Measurements from ENCODE around the gene RMRP. TPM values are rescaled to one million over a fixed set of nuclear protein-coding genes. Genes with fewer than 3 reads are reported as not detected.
A peak's percentile ranks its signal among the peaks of the same experiment; 100 is the strongest.

Gene RMRP
- polyA plus RNA-seq, 1 donor (not counting 4 experiments of a cell fraction or from before 2014, with no cell fraction given): 21.6 TPM

DNA sequence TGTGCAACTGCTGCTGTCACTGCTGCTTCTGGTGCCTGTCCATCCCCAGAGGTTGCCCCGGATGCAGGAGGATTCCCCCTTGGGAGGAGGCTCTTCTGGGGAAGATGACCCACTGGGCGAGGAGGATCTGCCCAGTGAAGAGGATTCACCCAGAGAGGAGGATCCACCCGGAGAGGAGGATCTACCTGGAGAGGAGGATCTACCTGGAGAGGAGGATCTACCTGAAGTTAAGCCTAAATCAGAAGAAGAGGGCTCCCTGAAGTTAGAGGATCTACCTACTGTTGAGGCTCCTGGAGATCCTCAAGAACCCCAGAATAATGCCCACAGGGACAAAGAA is 16.2 kb upstream of the RMRP start:
- no peaks in the 10 kb centered on the region for H3K79me2 ChIP-seq (ENCODE audit: control insufficient read depth, insufficient read depth, low read length)
- H3K9ac ChIP-seq (ENCODE audit: control insufficient read depth, extremely low read depth, insufficient read depth, low read length): no peak overlapping the region
- dilution Hi-C loops (cut with MboI; ENCODE audit: extremely low pct_ligation_motif_present, low sequenced_read_pairs): no loop called here
- H3K4me1 ChIP-seq (ENCODE audit: control insufficient read depth, extremely low read depth, insufficient read depth, low read length): peaks cover 15% of the 10 kb centered on the region
- H3K36me3 ChIP-seq (ENCODE audit: control insufficient read depth in 2 of 2, extremely low read depth in 1 of 2, insufficient read depth in 2 of 2, low read length in 2 of 2): no peaks in the 10 kb centered on the region
- H3K27me3 ChIP-seq (ENCODE audit: control insufficient read depth, extremely low read depth, insufficient read depth, low read length): no peaks in the 10 kb centered on the region
- FAIRE-seq: no peak
- no peak overlapping the region for H3K27ac ChIP-seq (ENCODE audit: control insufficient read depth, insufficient read depth, low read length)
- H3K4me2 ChIP-seq (ENCODE audit: control insufficient read depth, extremely low read depth, insufficient read depth, low read depth, low read length): peak overlapping the region; percentile 34
- H3K9me1 ChIP-seq (ENCODE audit: control insufficient read depth, extremely low read depth, insufficient read depth, low read length): no peaks in the 10 kb centered on the region
- H3K4me3 ChIP-seq (ENCODE audit: control insufficient read depth in 2 of 3, extremely low read depth in 1 of 3, insufficient read depth in 2 of 3, low read depth in 1 of 3, low read length in 3 of 3): no peak overlapping the region
- TF ChIP-seq EZH2 (IDR thresholded peaks at IDR 0.05; ENCODE audit: low read length): no peak
- TF ChIP-seq, protein P1, sequence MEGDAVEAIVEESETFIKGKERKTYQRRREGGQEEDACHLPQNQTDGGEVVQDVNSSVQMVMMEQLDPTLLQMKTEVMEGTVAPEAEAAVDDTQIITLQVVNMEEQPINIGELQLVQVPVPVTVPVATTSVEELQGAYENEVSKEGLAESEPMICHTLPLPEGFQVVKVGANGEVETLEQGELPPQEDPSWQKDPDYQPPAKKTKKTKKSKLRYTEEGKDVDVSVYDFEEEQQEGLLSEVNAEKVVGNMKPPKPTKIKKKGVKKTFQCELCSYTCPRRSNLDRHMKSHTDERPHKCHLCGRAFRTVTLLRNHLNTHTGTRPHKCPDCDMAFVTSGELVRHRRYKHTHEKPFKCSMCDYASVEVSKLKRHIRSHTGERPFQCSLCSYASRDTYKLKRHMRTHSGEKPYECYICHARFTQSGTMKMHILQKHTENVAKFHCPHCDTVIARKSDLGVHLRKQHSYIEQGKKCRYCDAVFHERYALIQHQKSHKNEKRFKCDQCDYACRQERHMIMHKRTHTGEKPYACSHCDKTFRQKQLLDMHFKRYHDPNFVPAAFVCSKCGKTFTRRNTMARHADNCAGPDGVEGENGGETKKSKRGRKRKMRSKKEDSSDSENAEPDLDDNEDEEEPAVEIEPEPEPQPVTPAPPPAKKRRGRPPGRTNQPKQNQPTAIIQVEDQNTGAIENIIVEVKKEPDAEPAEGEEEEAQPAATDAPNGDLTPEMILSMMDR (optimal IDR thresholded peaks at IDR 0.05 in 1 of 3, IDR thresholded peaks at IDR 0.05 in 1 of 3, conservative IDR thresholded peaks at IDR 0.05 in 1 of 3; ENCODE audit: extremely low read depth in 1 of 3, insufficient read depth in 2 of 3, low read length in 3 of 3): no peak
- peak overlapping the region; percentile 8 for H2AFZ ChIP-seq (ENCODE audit: control insufficient read depth, low read length)
- H4K20me1 ChIP-seq (ENCODE audit: control insufficient read depth, extremely low read depth, insufficient read depth, low read length): no peaks in the 10 kb centered on the region
- H3K9me3 ChIP-seq (ENCODE audit: control insufficient read depth, low read depth, low read length): no peaks in the 10 kb centered on the region
- DNase-seq (ENCODE audit: low read depth, low spot score): no peak

DNA sequence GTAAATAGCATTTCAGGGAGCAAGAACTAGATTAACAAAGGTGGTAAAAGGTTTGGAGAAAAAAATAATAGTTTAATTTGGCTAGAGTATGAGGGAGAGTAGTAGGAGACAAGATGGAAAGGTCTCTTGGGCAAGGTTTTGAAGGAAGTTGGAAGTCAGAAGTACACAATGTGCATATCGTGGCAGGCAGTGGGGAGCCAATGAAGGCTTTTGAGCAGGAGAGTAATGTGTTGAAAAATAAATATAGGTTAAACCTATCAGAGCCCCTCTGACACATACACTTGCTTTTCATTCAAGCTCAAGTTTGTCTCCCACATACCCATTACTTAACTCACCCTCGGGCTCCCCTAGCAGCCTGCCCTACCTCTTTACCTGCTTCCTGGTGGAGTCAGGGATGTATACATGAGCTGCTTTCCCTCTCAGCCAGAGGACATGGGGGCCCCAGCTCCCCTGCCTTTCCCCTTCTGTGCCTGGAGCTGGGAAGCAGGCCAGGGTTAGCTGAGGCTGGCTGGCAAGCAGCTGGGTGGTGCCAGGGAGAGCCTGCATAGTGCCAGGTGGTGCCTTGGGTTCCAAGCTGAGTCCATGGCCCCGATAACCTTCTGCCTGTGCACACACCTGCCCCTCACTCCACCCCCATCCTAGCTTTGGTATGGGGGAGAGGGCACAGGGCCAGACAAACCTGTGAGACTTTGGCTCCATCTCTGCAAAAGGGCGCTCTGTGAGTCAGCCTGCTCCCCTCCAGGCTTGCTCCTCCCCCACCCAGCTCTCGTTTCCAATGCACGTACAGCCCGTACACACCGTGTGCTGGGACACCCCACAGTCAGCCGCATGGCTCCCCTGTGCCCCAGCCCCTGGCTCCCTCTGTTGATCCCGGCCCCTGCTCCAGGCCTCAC is 15.6 kb upstream of the RMRP start, which contains the start of gene CA9:
CA9 (plus strand) TSS at position 797 of the 893 bp plus-strand sequence; CDS start at position 829, 32 bp downstream.
- no peak for DNase-seq (ENCODE audit: low read depth, low spot score)
- no peak for FAIRE-seq
- H3K4me1 ChIP-seq (ENCODE audit: control insufficient read depth, extremely low read depth, insufficient read depth, low read length): peaks cover 19% of the 10 kb centered on the region
- H3K9ac ChIP-seq (ENCODE audit: control insufficient read depth, extremely low read depth, insufficient read depth, low read length): no peak within 1 kb of the TSS
- H3K9me1 ChIP-seq (ENCODE audit: control insufficient read depth, extremely low read depth, insufficient read depth, low read length): no peaks in the 10 kb centered on the region
- no peaks in the 10 kb centered on the region for H3K79me2 ChIP-seq (ENCODE audit: control insufficient read depth, insufficient read depth, low read length)
- H4K20me1 ChIP-seq (ENCODE audit: control insufficient read depth, extremely low read depth, insufficient read depth, low read length): no peaks in the 10 kb centered on the region
- TF ChIP-seq, protein P1 (optimal IDR thresholded peaks at IDR 0.05 in 1 of 3, IDR thresholded peaks at IDR 0.05 in 1 of 3, conservative IDR thresholded peaks at IDR 0.05 in 1 of 3; ENCODE audit: extremely low read depth in 1 of 3, insufficient read depth in 2 of 3, low read length in 3 of 3): no peak
- no peak for TF ChIP-seq EZH2 (IDR thresholded peaks at IDR 0.05; ENCODE audit: low read length)
- no peak within 1 kb of the TSS for H3K27ac ChIP-seq (ENCODE audit: control insufficient read depth, insufficient read depth, low read length)
- H3K27me3 ChIP-seq (ENCODE audit: control insufficient read depth, extremely low read depth, insufficient read depth, low read length): no peaks in the 10 kb centered on the region
- H2AFZ ChIP-seq (ENCODE audit: control insufficient read depth, low read length): peak within 1 kb of the TSS; percentile 8
- no peak within 1 kb of the TSS for H3K4me3 ChIP-seq (ENCODE audit: control insufficient read depth in 2 of 3, extremely low read depth in 1 of 3, insufficient read depth in 2 of 3, low read depth in 1 of 3, low read length in 3 of 3)
- H3K9me3 ChIP-seq (ENCODE audit: control insufficient read depth, low read depth, low read length): no peaks in the 10 kb centered on the region
- peak within 1 kb of the TSS; percentile 34 for H3K4me2 ChIP-seq (ENCODE audit: control insufficient read depth, extremely low read depth, insufficient read depth, low read depth, low read length)
- H3K36me3 ChIP-seq (ENCODE audit: control insufficient read depth in 2 of 2, extremely low read depth in 1 of 2, insufficient read depth in 2 of 2, low read length in 2 of 2): no peaks in the 10 kb centered on the region
- dilution Hi-C loops (cut with MboI; ENCODE audit: extremely low pct_ligation_motif_present, low sequenced_read_pairs): no loop called here

All from keratinocyte (primary cell).